GM21367 (cell line): Measurements from ENCODE around the gene KCNIP4.

Experiments used
- ATAC-seq: cut with Tn5 transposase; IDR thresholded peaks from one replicate; pipeline ENCODE4 v1.9.1; 2021; ENCODE audit not compliant: unreplicated experiment

KCNIP4 gene

GRCh38 chr4:21102667-21103066, 845.9 kb downstream of the KCNIP4 start:
- ATAC-seq: no peak

GRCh38 chr4:21097865-21098264, 850.7 kb downstream of the KCNIP4 start:
- ATAC-seq: no peak

- no peak for ATAC-seq
Observed at GRCh38 chr4:21097026-21097425, 851.5 kb downstream of the KCNIP4 start.

- no peak for ATAC-seq
Observed at GRCh38 chr4:21092531-21092930, 856.0 kb downstream of the KCNIP4 start.

GRCh38 chr4:21090094-21090666, 858.4 kb downstream of the KCNIP4 start:
- no peak for ATAC-seq

GRCh38 chr4:21083413-21083812, 865.2 kb downstream of the KCNIP4 start:
- ATAC-seq: no peak

- ATAC-seq: no peak
Observed at GRCh38 chr4:21077967-21078366, 870.6 kb downstream of the KCNIP4 start.

GRCh38 chr4:21067351-21067750, 881.2 kb downstream of the KCNIP4 start:
- no peak for ATAC-seq

GRCh38 chr4:21061902-21062301, 886.7 kb downstream of the KCNIP4 start:
- no peak for ATAC-seq

GRCh38 chr4:21046141-21046540, 902.4 kb downstream of the KCNIP4 start:
- ATAC-seq: no peak

- no peak for ATAC-seq
Observed at GRCh38 chr4:21045119-21045518, 903.5 kb downstream of the KCNIP4 start.

- ATAC-seq: no peak
Observed at GRCh38 chr4:21041708-21042107, 906.9 kb downstream of the KCNIP4 start.

GRCh38 chr4:21034728-21035127, 913.8 kb downstream of the KCNIP4 start:
- ATAC-seq: no peak

- no peak for ATAC-seq
Observed at GRCh38 chr4:21032089-21032645, 916.4 kb downstream of the KCNIP4 start.

GRCh38 chr4:21018817-21019216, 929.8 kb downstream of the KCNIP4 start:
- ATAC-seq: no peak

- no peak for ATAC-seq
Observed at GRCh38 chr4:21013501-21013900, 935.1 kb downstream of the KCNIP4 start.

GRCh38 chr4:21012851-21013331, 935.7 kb downstream of the KCNIP4 start:
- no peak for ATAC-seq

- ATAC-seq: no peak
Observed at GRCh38 chr4:21011106-21011505, 937.5 kb downstream of the KCNIP4 start.

GRCh38 chr4:21009956-21010355, 938.6 kb downstream of the KCNIP4 start:
- no peak for ATAC-seq

- no peak for ATAC-seq
Observed at GRCh38 chr4:21005647-21006046, 942.9 kb downstream of the KCNIP4 start.

GRCh38 chr4:21002976-21003375, 945.6 kb downstream of the KCNIP4 start:
- ATAC-seq: no peak

- ATAC-seq: no peak
Observed at GRCh38 chr4:21002286-21002685, 946.3 kb downstream of the KCNIP4 start.

GRCh38 chr4:21001490-21001889, 947.1 kb downstream of the KCNIP4 start:
- no peak for ATAC-seq
